Activated naive CD4-positive, alpha-beta T cell treated with Interleukin-2 at 50 U/mL for 16 hours (primary cell): Measurements from ENCODE around the gene PEMT.

ENCODE experiments used
- DNase-seq: peaks from one replicate; pipeline ENCODE4 v3.0.0-alpha.2; 2020

Gene PEMT

DNA sequence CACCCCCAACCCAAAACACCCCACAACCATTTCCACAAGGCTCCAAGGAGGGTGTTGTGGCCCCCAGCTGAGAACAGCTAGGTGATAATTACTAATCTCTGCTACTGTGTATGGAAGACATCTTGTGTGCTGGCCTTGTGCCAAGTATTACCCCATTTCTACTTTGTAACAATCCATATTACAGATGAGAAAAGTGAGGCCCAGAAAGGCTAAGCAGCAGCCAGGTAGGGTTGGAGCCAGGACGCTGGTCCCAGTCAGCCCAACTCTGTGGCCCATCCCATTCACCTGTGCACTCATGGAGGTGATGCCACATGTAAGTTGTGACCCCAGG is 12.4 kb upstream of the PEMT start:
- DNase-seq: no peak

- DNase-seq: no peak
Observed at GRCh38 chr17:17603178-17603894, 11.8 kb upstream of the PEMT start.

DNA sequence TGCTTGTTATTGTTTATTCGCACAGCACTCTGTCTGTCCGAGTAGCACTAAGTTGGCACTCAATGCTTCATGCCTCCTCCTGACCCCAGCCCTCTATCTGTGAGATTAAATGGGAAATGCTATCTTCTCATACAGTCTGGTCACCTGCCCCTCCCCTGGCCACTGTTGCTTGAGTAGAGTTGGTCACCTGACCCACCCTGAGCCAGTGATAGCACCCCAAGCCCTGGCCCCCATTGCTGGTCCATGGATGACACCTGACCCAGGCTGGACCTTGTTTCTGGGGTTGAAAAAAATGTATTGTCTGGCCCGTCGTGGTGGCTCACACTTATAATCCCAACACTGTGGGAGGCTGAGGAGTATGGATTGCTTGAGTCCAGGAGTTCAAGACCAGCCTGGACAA is 8.5 kb upstream of the PEMT start:
- no peak for DNase-seq

DNA sequence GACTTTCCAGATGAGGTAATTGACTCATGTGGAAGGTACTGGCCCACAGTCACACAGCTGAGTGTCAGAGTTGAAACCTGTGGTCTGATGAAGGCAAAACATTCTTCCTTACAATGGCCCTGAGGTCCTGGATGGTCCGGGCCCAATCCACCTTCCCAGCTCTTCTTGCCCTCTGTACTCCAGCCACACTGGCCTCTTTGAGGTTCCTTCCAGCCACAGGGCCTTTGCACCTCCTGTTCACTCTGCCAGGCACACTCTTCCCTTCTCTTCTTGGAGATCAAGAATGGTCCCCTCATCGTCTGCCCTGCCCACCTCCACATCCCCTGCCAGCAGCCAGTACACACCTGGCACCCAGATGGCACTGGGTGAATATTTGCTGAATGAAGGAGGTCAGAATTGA is 6.5 kb upstream of the PEMT start:
- no peak for DNase-seq

GRCh38 chr17:17595755-17596154 is 4.2 kb upstream of the PEMT start:
- no peak for DNase-seq

- DNase-seq: no peak
Observed at GRCh38 chr17:17593222-17593620, 1.7 kb upstream of the PEMT start.

GRCh38 chr17:17590883-17591354 is 589 bp downstream of the PEMT start:
- no peak for DNase-seq

GRCh38 chr17:17590141-17590751 is 1.3 kb downstream of the PEMT start:
- DNase-seq: no peak

- DNase-seq: no peak
Observed at GRCh38 chr17:17587614-17588337, 3.7 kb downstream of the PEMT start.

- no peak for DNase-seq
Observed at GRCh38 chr17:17582372-17582771, 9.1 kb downstream of the PEMT start.

- DNase-seq: no peak
Observed at GRCh38 chr17:17581509-17581908, 10.0 kb downstream of the PEMT start.

DNA sequence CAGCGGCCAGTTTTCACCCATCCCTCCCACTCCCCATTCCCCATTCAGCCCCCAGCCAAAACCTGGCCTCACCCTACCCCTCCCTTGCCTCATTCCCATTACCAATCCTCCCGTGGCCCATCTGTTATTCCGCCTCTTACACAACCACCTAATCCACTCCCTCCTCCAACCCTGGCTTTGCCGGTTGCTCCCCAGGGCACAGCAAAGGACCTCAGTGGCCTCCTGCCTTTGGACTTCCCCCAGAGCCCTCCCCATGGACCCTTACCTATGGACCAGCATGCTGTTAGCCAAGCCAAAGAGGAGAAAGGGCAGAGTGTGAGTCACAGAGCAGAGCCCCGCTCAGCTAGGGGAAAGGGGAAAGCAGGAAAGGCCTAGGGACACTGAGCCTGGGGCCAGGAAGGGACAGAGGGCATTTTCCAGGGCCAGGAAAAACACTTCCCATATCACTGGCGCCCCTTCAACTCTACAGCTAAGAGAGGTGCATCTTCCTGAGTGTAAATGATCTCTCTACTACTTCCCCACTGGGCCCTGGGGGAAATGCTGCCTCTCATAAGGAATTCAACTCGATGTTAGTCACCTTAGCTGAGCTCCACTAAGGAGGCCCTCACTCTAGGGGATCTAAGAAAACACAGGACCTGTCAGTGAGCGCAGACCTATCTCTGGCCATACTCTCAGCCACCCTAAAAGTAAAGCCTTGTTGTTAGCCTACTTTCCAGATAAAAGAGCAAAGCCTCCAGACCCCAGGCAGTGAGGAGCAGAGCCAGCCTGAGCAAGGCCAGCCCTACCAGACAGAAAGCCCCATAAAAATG is 10.6 kb downstream of the PEMT start:
- no peak for DNase-seq

DNA sequence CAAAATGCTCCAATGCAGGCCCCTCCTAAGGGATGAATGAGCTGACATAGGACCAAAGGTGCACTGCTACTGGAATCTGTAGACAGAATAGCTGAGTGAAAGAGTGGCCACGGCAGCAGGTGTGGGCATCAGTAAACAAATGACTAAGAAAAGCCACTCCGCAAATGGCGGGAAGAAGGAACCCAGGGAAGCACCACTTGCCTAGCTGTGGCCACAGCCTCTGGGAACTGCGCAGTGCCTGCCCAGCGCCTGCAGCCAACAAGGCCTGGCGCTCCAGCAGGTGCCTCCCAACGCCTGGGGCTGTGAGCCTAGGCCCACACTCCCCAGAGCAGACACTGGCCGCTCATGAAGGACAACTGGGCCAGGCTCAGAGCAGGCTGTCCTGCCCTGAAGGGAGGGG is 11.8 kb downstream of the PEMT start:
- DNase-seq: no peak

- no peak for DNase-seq
Observed at GRCh38 chr17:17577373-17577772, 14.1 kb downstream of the PEMT start.

DNA sequence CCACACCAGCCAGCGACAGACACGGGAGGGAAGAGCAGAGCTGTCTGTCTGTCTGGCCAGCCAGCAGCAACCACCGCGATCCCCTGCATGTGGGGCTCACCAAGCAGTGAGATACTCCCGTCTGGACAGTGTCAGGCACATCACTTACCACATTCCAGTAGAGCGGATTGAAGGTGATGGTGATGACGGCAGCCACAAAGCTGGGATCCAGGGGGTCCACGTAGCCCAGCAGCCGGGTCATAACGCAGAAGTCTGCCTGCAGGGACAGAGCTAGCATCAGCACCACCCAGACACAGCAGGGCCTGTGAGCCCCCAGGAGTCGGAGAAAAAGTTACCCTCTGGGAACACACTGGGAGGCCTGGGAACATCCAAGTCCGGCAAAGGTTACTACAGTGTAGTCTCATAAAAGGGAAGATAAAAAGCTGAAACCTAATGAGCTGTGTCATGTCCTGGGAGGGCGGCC is 14.7 kb downstream of the PEMT start:
- DNase-seq: no peak

DNA sequence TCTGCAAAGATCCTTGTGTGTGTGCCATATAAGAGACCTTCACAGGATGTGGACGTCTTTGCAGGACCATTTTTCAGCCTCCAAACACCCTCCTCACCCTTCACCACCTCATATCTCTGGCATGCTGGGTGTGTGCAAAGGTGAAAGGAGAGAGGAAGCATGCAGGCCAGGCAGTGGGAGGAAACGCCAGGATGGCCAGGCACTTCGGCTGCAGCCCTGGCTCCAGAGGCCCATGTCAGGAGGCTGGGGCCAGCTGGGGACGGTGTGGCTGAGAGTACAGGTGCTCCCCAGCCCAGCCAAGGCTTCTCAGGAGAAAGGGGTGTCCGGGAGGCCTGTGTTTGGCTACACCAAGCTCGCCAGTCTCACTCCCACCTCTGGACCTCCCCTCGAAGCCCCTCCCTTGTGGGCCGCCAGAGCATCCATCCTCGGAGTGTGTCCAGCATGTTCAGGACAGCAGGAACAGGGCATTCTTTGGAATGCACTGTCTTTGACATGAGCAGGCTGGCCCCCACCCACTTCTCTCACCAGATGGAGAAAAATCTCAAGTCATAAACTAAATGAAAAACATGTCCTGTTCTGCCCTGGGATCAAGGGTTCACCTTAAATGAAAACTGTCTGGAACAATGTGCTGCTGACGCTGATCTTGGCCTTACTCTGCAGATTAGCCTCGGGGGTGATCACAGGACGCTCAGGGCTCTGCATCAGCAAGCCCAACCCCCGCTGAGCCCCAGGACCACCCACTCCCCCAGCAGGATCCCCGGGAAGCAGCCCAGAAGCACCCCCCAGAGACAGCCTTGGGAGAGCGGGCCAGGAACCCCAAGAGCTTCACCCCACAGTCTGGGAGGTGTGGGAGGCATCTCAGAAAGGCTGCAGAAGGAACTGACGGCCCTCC is 15.9 kb downstream of the PEMT start:
- no peak for DNase-seq

DNA sequence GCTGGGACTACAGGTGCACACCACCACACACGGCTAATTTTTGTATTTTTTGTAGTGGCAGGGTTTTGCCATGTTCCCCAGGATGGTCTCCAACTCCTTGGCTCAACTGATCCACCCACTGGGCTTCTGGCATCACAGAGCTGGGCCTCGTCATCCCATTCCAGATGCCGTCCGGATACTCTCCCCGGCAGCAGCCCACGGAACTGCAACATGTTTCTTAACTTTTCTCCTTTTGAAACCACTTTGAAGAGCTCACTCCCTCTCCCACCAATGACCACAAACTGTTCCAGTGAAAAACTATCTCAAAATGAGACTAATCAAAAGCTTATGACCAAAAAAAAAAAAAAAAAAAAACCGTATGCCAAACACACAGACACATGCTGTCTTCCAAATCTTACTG is 17.6 kb downstream of the PEMT start:
- no peak for DNase-seq

DNA sequence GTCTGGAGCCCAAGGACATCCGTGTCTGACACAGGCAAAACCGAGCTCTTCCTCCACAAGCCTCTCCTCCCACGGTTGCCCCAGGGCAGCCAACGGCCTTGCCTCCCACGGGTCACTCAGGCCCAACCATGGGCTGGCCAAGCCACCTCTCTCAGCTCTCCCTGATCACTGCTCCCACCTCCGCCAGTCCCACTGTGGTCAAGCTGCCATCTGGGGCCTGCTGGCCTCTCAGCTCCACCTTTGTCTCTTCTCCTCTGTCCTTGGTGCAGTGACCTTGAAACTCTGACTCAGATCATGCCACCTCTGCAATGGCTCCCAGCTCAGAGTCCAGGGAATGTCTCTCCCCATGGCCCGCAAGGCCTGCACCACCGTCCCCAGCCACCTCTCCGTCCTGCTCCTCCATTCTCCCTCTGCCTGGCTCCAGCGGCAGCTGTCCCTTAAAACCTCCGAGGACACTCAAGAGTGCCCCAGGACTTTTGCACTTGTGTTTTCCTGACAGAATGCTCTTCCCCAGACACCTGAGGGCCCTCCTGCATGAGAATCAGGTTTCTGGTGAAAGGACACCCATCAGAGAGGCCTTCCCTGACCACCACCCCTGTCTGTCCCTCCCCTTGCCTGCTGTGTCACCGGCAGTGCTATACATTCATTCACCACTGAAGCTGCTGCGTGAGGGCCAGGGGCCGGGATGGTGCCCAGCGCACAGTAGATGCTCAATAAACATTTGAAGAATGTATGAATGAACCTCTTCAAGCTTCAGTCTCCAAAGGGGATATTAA is 19.3 kb downstream of the PEMT start:
- no peak for DNase-seq

DNA sequence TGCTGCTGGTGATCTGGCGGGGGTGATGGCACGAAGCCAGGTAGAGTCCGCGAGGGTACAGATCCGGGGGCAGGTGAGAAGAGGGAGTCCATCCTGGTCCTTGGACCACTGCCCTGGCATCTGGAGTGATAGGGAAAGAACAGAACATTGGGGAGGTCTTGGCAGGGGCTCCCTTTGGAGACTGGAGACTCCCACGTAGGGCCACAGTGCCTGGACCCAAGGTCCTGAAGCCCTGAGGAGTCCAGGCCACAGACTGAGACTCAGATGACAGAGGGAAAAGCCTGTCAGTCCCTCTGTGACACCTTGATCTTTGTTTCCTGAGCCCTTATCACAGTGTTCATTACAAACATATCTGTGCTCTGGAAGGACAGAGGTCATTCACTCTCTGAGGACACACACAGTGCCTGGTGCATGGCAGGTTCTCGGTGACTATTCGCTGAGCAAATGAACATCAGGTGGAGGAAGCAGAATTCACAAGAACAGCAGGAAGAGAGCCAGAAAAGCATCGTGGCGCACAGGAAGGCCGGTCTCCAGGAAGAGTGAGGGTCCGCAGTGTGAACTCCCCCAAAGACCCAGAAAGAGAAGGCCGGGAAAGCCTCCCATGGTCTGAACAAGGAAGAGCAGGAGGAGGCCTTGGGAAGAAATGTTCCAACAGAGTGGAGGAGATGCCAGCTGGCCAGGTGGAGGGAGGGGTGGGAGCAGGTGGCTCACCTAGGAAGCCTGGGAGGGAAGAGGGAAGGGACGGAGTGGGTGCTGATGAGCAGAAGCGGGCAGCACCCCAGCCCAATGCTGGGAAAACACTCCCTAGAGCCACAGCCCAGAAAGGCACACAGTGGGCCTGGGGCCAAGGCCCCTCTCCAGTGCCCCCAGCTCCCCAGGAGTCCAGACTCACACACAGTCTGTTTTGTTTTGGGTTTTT is 20.5 kb downstream of the PEMT start:
- no peak for DNase-seq

GRCh38 chr17:17570140-17570797 is 21.2 kb downstream of the PEMT start:
- DNase-seq: no peak
